H9 (cell line): ENCODE data around the gene GHR. TPM values are rescaled to one million over a fixed set of nuclear protein-coding genes. Genes with fewer than 3 reads are reported as not detected.

Source experiments
- DNase-seq: peaks from one replicate; pipeline ENCODE4 v3.0.0-alpha.2; 2017
- H2AFZ ChIP-seq: one replicate; pipeline ENCODE4 v1.6.1; 2013; ENCODE audit warnings: mild to moderate bottlenecking, low read length, control low read depth, moderate library complexity
- H2AK5ac ChIP-seq: 2 replicates; pipeline ENCODE4 v1.6.1; 2013; ENCODE audit warnings: low read length, control low read depth, mixed read lengths; ENCODE audit not compliant: insufficient read length
- H2BK120ac ChIP-seq: one replicate; pipeline ENCODE4 v1.6.1; 2013; ENCODE audit warnings: low read depth, mild to moderate bottlenecking, low read length, control low read depth, inconsistent platforms; ENCODE audit not compliant: poor library complexity, severe bottlenecking
- H2BK12ac ChIP-seq: 2 replicates; pipeline ENCODE4 v1.6.1; 2013; ENCODE audit warnings: low read length, control low read depth, mixed read lengths, low read depth; ENCODE audit not compliant: insufficient read length
- H2BK15ac ChIP-seq: 2 replicates; pipeline ENCODE4 v1.6.1; 2013; ENCODE audit warnings: low read depth, low read length, control low read depth
- H2BK20ac ChIP-seq: one replicate; pipeline ENCODE4 v1.6.1; 2013; ENCODE audit warnings: low read depth, mild to moderate bottlenecking, low read length, control low read depth, inconsistent platforms; ENCODE audit not compliant: poor library complexity, severe bottlenecking
- H2BK5ac ChIP-seq: 2 replicates; pipeline ENCODE4 v1.6.1; 2013; ENCODE audit warnings: low read length, control low read depth, mixed read lengths; ENCODE audit not compliant: insufficient read length
- H3K14ac ChIP-seq: 2 replicates; pipeline ENCODE4 v1.6.1; 2013; ENCODE audit warnings: low read length, control low read depth; ENCODE audit not compliant: insufficient read depth
- H3K18ac ChIP-seq: 2 replicates; pipeline ENCODE4 v1.6.1; 2013; ENCODE audit warnings: low read depth, mild to moderate bottlenecking, mixed read lengths, low read length, control low read depth; ENCODE audit not compliant: insufficient read length
- H3K23ac ChIP-seq: 2 replicates; pipeline ENCODE4 v1.6.1; 2013; ENCODE audit warnings: low read length, control low read depth, mixed read lengths, low read depth; ENCODE audit not compliant: insufficient read length
- H3K23me2 ChIP-seq: 2 replicates; pipeline ENCODE4 v1.6.1; 2013; ENCODE audit warnings: low read depth, mild to moderate bottlenecking, mixed read lengths, low read length, control low read depth; ENCODE audit not compliant: insufficient read length, poor library complexity, severe bottlenecking
- H3K27ac ChIP-seq: 2 replicates; pipeline ENCODE4 v1.5.1; 2013; ENCODE audit warnings: low read length, control low read depth, mixed read lengths, low read depth; ENCODE audit not compliant: insufficient read length
- H3K27me3 ChIP-seq: 2 replicates; pipeline ENCODE4 v1.6.1; 2013; ENCODE audit warnings: low read length, control low read depth, inconsistent platforms; ENCODE audit not compliant: insufficient read depth
- H3K4ac ChIP-seq: 2 replicates; pipeline ENCODE4 v1.6.1; 2013; ENCODE audit warnings: low read depth, mild to moderate bottlenecking, control low read depth, inconsistent platforms, low read length, moderate library complexity
- H3K4me1 ChIP-seq: 2 replicates; pipeline ENCODE4 v1.6.1; 2013; ENCODE audit warnings: low read length, control low read depth, inconsistent platforms; ENCODE audit not compliant: insufficient read depth
- H3K4me2 ChIP-seq: 2 replicates; pipeline ENCODE4 v1.6.1; 2013; ENCODE audit warnings: low read length, control low read depth, mixed read lengths; ENCODE audit not compliant: insufficient read length, insufficient read depth
- H3K56ac ChIP-seq: 2 replicates; pipeline ENCODE4 v1.6.1; 2013; ENCODE audit warnings: low read depth, mild to moderate bottlenecking, mixed read lengths, low read length, control low read depth; ENCODE audit not compliant: insufficient read length
- H3K79me1 ChIP-seq: 2 replicates; pipeline ENCODE4 v1.6.1; 2013; ENCODE audit warnings: low read depth, mild to moderate bottlenecking, moderate library complexity, low read length, control low read depth, inconsistent platforms; ENCODE audit not compliant: insufficient read depth, poor library complexity, severe bottlenecking
- H3K79me2 ChIP-seq: 2 replicates; pipeline ENCODE4 v1.6.1; 2013; ENCODE audit warnings: low read length, control low read depth, inconsistent platforms; ENCODE audit not compliant: insufficient read depth
- H3K9ac ChIP-seq: 2 replicates; pipeline ENCODE4 v1.6.1; 2013; ENCODE audit warnings: low read length, control low read depth, mixed read lengths; ENCODE audit not compliant: insufficient read length; ENCODE audit errors: extremely low read depth
- H3K9me3 ChIP-seq: one replicate; pipeline ENCODE4 v1.6.1; 2013; ENCODE audit warnings: low read depth, low read length, inconsistent platforms; ENCODE audit not compliant: control insufficient read depth
- H3T11ph ChIP-seq: one replicate; pipeline ENCODE4 v1.6.1; 2013; ENCODE audit warnings: mild to moderate bottlenecking, low read length, control low read depth, inconsistent platforms
- H4K20me1 ChIP-seq: one replicate; pipeline ENCODE4 v1.6.1; 2013; ENCODE audit not compliant: control insufficient read depth, insufficient read length, insufficient read depth
- H4K5ac ChIP-seq: 2 replicates; pipeline ENCODE4 v1.6.1; 2013; ENCODE audit warnings: low read depth, mild to moderate bottlenecking, mixed read lengths, low read length, control low read depth; ENCODE audit not compliant: insufficient read length
- H4K8ac ChIP-seq: replicated peaks from 2 replicates; pipeline ENCODE4 v1.6.1; 2013; ENCODE audit warnings: low read length, control low read depth, mixed read lengths, low read depth; ENCODE audit not compliant: insufficient read length
- H4K91ac ChIP-seq: 2 replicates; pipeline ENCODE4 v1.6.1; 2013; ENCODE audit warnings: low read depth, mild to moderate bottlenecking, moderate library complexity, mixed read lengths, low read length, control low read depth; ENCODE audit not compliant: insufficient read length
- H3K27ac Mint-ChIP-seq, 3 experiments: 2 replicates in 2 of 3; 3 replicates in 1 of 3; pipeline ENCODE4 v1.8.0; 2020 to 2021; ENCODE audit warnings: mixed read lengths in 3 of 3, mild to moderate bottlenecking in 1 of 3, moderate library complexity in 1 of 3
- H3K27me3 Mint-ChIP-seq: 2 replicates; pipeline ENCODE4 v1.8.0; 2021; ENCODE audit warnings: low read depth, mild to moderate bottlenecking, moderate library complexity, mixed read lengths
- H3K36me3 Mint-ChIP-seq, 3 experiments: 2 replicates in 2 of 3; 3 replicates in 1 of 3; pipeline ENCODE4 v1.8.0; 2020 to 2021; ENCODE audit warnings: low read depth in 3 of 3, mixed read lengths in 3 of 3; ENCODE audit not compliant: insufficient read depth in 1 of 3
- H3K4me1 Mint-ChIP-seq, 2 experiments: 2 replicates each; pipeline ENCODE4 v1.8.0; 2020; ENCODE audit warnings: mixed read lengths in 2 of 2
- H3K4me3 Mint-ChIP-seq, 2 experiments: 2 replicates in 1 of 2; 3 replicates in 1 of 2; pipeline ENCODE4 v1.8.0; 2020 to 2021; ENCODE audit warnings: mild to moderate bottlenecking in 2 of 2, mixed read lengths in 2 of 2, moderate library complexity in 1 of 2
- H3K9me3 Mint-ChIP-seq, 2 experiments: 2 replicates in 1 of 2; 3 replicates in 1 of 2; pipeline ENCODE4 v1.8.0; 2020; ENCODE audit warnings: mild to moderate bottlenecking in 2 of 2, mixed read lengths in 2 of 2, moderate library complexity in 1 of 2
- WGBS: extraction: QIAGEN DNeasy Blood & Tissue Kit; methylation state at CpG from one replicate; pipeline ENCODE4 v1.1.7; 2013; ENCODE audit warnings: missing lambda C conversion rate, low lambda C conversion rate, mixed read lengths; ENCODE audit not compliant: insufficient read length; ENCODE audit errors: extremely low coverage; 5-methylcytosine and 5-hydroxymethylcytosine counted together
- total RNA-seq: library from RNA; stranded (reverse); gene quantifications from 2 replicates; pipeline ENCODE4 v1.2.1, GENCODE V29; 2021
- TF ChIP-seq, protein P1 (sequence below): fragments of 200-600 bp; sonication (generic); conservative IDR thresholded peaks from 3 replicates; pipeline ENCODE4 v1.8.0; 2021; ENCODE audit warnings: antibody characterized with exemption, mild to moderate bottlenecking

Gene GHR
- total RNA-seq, 1 experiment from 2014 or later = 0.20 TPM

DNA sequence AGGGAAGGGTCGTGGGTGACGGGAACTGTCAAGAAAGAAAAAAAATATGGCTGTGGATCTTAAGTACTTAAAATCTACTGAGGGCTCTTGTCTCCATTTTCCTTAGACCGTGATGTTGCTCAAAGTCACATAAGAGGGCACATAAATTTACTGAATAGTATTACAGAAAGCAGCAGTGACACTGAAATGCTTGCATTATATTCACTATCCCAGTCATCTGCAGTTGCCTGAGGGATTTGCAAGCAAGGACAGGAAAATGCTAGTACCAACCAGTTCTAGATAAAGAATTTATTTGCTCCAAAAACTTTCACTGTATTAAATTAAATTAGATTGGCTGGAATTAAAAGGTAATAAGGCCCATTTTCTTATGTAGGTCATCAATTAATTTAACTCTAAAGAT lies 226.8 kb downstream of the GHR start:
- H3K79me2 ChIP-seq = no peaks in the 10 kb centered on the region
- no peak overlapping the region for H3T11ph ChIP-seq
- H4K20me1 ChIP-seq = no peaks in the 10 kb centered on the region
- no peak overlapping the region for H2AK5ac ChIP-seq
- H4K91ac ChIP-seq = no peak overlapping the region
- no peak overlapping the region for H3K23ac ChIP-seq
- H4K5ac ChIP-seq = no peak overlapping the region
- no peaks in the 10 kb centered on the region for H3K4me1 ChIP-seq
- no peak overlapping the region for H3K4ac ChIP-seq
- H4K8ac ChIP-seq = no peak overlapping the region
- no peak overlapping the region for H2BK5ac ChIP-seq
- no peak overlapping the region for H3K4me2 ChIP-seq
- no peak overlapping the region for H3K9ac ChIP-seq
- H3K9me3 ChIP-seq = no peaks in the 10 kb centered on the region
- no peak overlapping the region for H3K27ac Mint-ChIP-seq
- H3K27ac ChIP-seq = no peak overlapping the region
- H3K4me1 Mint-ChIP-seq = no peaks in the 10 kb centered on the region
- H3K27me3 Mint-ChIP-seq = no peaks in the 10 kb centered on the region
- no CpG with 5 or more reads among the region's 3 CpGs for WGBS
- H3K18ac ChIP-seq = no peak overlapping the region
- TF ChIP-seq, protein P1, sequence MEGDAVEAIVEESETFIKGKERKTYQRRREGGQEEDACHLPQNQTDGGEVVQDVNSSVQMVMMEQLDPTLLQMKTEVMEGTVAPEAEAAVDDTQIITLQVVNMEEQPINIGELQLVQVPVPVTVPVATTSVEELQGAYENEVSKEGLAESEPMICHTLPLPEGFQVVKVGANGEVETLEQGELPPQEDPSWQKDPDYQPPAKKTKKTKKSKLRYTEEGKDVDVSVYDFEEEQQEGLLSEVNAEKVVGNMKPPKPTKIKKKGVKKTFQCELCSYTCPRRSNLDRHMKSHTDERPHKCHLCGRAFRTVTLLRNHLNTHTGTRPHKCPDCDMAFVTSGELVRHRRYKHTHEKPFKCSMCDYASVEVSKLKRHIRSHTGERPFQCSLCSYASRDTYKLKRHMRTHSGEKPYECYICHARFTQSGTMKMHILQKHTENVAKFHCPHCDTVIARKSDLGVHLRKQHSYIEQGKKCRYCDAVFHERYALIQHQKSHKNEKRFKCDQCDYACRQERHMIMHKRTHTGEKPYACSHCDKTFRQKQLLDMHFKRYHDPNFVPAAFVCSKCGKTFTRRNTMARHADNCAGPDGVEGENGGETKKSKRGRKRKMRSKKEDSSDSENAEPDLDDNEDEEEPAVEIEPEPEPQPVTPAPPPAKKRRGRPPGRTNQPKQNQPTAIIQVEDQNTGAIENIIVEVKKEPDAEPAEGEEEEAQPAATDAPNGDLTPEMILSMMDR = no peak
- H2BK20ac ChIP-seq = no peak overlapping the region
- H3K4me3 Mint-ChIP-seq = no peak overlapping the region
- no peaks in the 10 kb centered on the region for H3K79me1 ChIP-seq
- H2AFZ ChIP-seq = no peak overlapping the region
- H3K56ac ChIP-seq = no peak overlapping the region
- H2BK12ac ChIP-seq = no peak overlapping the region
- no peaks in the 10 kb centered on the region for H3K23me2 ChIP-seq
- DNase-seq = no peak
- no peaks in the 10 kb centered on the region for H3K9me3 Mint-ChIP-seq
- H3K27me3 ChIP-seq = no peaks in the 10 kb centered on the region
- H2BK15ac ChIP-seq = no peak overlapping the region
- no peak overlapping the region for H3K14ac ChIP-seq
- no peaks in the 10 kb centered on the region for H3K36me3 Mint-ChIP-seq
- no peak overlapping the region for H2BK120ac ChIP-seq
